HepG2 (cell line): ENCODE measurements around the gene SMARCD1. TPM values are rescaled to one million over a fixed set of nuclear protein-coding genes. Genes with fewer than 3 reads are reported as not detected.

Experiments used
- ATAC-seq: fragments of 200-7000 bp; cut with Tn5 transposase; 3 replicates; pipeline ENCODE4 v1.9.1; 2020; ENCODE audit warnings: mild to moderate bottlenecking, moderate library complexity
- BruUV-seq: library from RNA; stranded (reverse); fragments of 400-500 nt; replicated peaks from 2 replicates; lab custom pipeline; 2021; lab: Mats Ljungman, UMichigan
- CTCF ChIA-PET: fragments of 300-600 bp; formaldehyde crosslinking; extraction: SDS; loops from one replicate; lab custom pipeline; 2021; ENCODE audit warnings: low total read pairs, inconsistent platforms, low intra/inter-chr PET ratio; lab: Yijun Ruan, JAX
- POLR2A ChIA-PET: fragments of 350-600 bp; sonication (Branson Sonifier 250); formaldehyde crosslinking; loops from one replicate; lab custom pipeline; 2020; ENCODE audit warnings: antibody characterized with exemption, inconsistent platforms; lab: Yijun Ruan, JAX
- DNase-seq: peaks from one replicate; pipeline ENCODE4 v3.0.0-alpha.2; 2015; ENCODE audit warnings: low spot score
- FAIRE-seq: peaks from 3 replicates; lab custom pipeline; 2011; peaks lifted over from hg19 to GRCh38; lab: Jason Lieb, UNC
- H2AFZ ChIP-seq: one replicate; pipeline ENCODE4 v1.6.1; 2011; ENCODE audit warnings: low read length, inconsistent platforms
- H3K27ac ChIP-seq: fragments of 300-600 bp; 3 replicates; pipeline ENCODE4 v1.8.0; 2011; ENCODE audit warnings: mixed run types, mild to moderate bottlenecking, mixed read lengths, low read length, inconsistent platforms; ENCODE audit not compliant: insufficient read depth; ENCODE audit errors: extremely low read length
- H3K27me3 ChIP-seq, 2 experiments: fragments of 200-600 bp in 1 of 2; 2 replicates in 1 of 2; 3 replicates in 1 of 2; pipeline versions ENCODE4 v1.6.0 to v1.8.0; 2011; ENCODE audit warnings: low read length in 2 of 2, mild to moderate bottlenecking in 2 of 2, moderate library complexity in 2 of 2, inconsistent platforms in 1 of 2; ENCODE audit not compliant: insufficient read depth in 2 of 2, control insufficient read depth in 1 of 2
- H3K36me3 ChIP-seq, 2 experiments: fragments of 200-600 bp in 1 of 2; replicated peaks in 1 of 2; 2 replicates in 1 of 2; 3 replicates in 1 of 2; pipeline versions ENCODE4 v1.5.1 to v1.8.0; 2011; ENCODE audit warnings: low read length in 2 of 2, inconsistent platforms in 1 of 2; ENCODE audit not compliant: insufficient read depth in 2 of 2, control insufficient read depth in 1 of 2
- H3K4me1 ChIP-seq: 2 replicates; pipeline ENCODE4 v1.5.1; 2012; ENCODE audit warnings: low read length, inconsistent platforms; ENCODE audit not compliant: insufficient read depth
- H3K4me2 ChIP-seq: 2 replicates; pipeline ENCODE4 v1.6.0; 2011; ENCODE audit warnings: low read depth, low read length, inconsistent platforms
- H3K4me3 ChIP-seq, 3 experiments: fragments of 200-600 bp in 1 of 3; sonication (generic), shearing (Covaris generic) in 1 of 3; replicated peaks in 1 of 3; 2 replicates each; pipeline ENCODE4 v1.5.1; 2011 to 2016; ENCODE audit warnings: low read length in 3 of 3, inconsistent platforms in 2 of 3, low read depth in 2 of 3, mild to moderate bottlenecking in 2 of 3, control low read depth in 1 of 3, mixed read lengths in 1 of 3; ENCODE audit not compliant: insufficient read depth in 1 of 3
- H3K79me2 ChIP-seq: one replicate; pipeline ENCODE4 v1.6.1; 2011; ENCODE audit warnings: low read length, inconsistent platforms; ENCODE audit not compliant: insufficient read depth
- H3K9ac ChIP-seq: 2 replicates; pipeline ENCODE4 v1.6.0; 2011; ENCODE audit warnings: mild to moderate bottlenecking, low read depth, low read length, inconsistent platforms; ENCODE audit not compliant: insufficient read depth
- H3K9me3 ChIP-seq: 2 replicates; pipeline ENCODE4 v1.5.1; 2012; ENCODE audit warnings: mild to moderate bottlenecking, low read length
- H4K20me1 ChIP-seq: 2 replicates; pipeline ENCODE4 v1.6.0; 2011; ENCODE audit warnings: inconsistent platforms, mild to moderate bottlenecking, low read length, moderate library complexity; ENCODE audit not compliant: insufficient read depth
- ARID4A ChIP-seq: sonication (generic); formaldehyde crosslinking; IDR thresholded peaks from 2 replicates; pipeline ENCODE4 v1.5.0; 2020; ENCODE audit warnings: mild to moderate bottlenecking, missing genetic modification reagents, borderline replicate concordance
- ARNTL ChIP-seq: sonication (generic); formaldehyde crosslinking; IDR thresholded peaks from 2 replicates; pipeline ENCODE4 v1.4.0; 2020; ENCODE audit warnings: mild to moderate bottlenecking, missing genetic modification reagents
- HIVEP1 ChIP-seq: sonication (generic); formaldehyde crosslinking; IDR thresholded peaks from 2 replicates; pipeline ENCODE4 v1.4.0; 2020; ENCODE audit warnings: mild to moderate bottlenecking, missing genetic modification reagents
- MBNL3 ChIP-seq: fragments of 250-450 bp; sonication (Bioruptor Pico); conservative IDR thresholded peaks from 2 replicates; pipeline ENCODE4 v1.8.0; 2022; ENCODE audit warnings: mild to moderate bottlenecking, inconsistent platforms
- SCMH1 ChIP-seq: sonication (generic); formaldehyde crosslinking; IDR thresholded peaks from 2 replicates; pipeline ENCODE4 v1.9.0; 2021; ENCODE audit warnings: missing genetic modification reagents, mild to moderate bottlenecking, borderline replicate concordance
- TERF1 ChIP-seq: sonication (generic); formaldehyde crosslinking; IDR thresholded peaks from 2 replicates; pipeline ENCODE4 v1.8.0; 2022; ENCODE audit warnings: mild to moderate bottlenecking, missing genetic modification reagents, moderate library complexity
- ZBTB7A ChIP-seq: sonication (generic); formaldehyde crosslinking; IDR thresholded peaks from 2 replicates; pipeline ENCODE4 v1.8.0; 2022; ENCODE audit warnings: mild to moderate bottlenecking, missing genetic modification reagents
- ZNF512 ChIP-seq: sonication (generic); formaldehyde crosslinking; IDR thresholded peaks from 2 replicates; pipeline ENCODE4 v1.4.0; 2020; ENCODE audit warnings: mild to moderate bottlenecking, missing genetic modification reagents
- ZNF574 ChIP-seq: sonication (generic); formaldehyde crosslinking; IDR thresholded peaks from 2 replicates; pipeline ENCODE4 v1.4.0; 2020; ENCODE audit warnings: missing genetic modification reagents
- ZNF770 ChIP-seq: sonication (generic); formaldehyde crosslinking; IDR thresholded peaks from 2 replicates; pipeline ENCODE4 v1.5.0; 2020; ENCODE audit warnings: mild to moderate bottlenecking, missing genetic modification reagents
- WGBS: methylation state at CpG from one replicate; pipeline ENCODE4 v1.1.6; 2017; ENCODE audit warnings: low lambda C conversion rate; 5-methylcytosine and 5-hydroxymethylcytosine counted together
- in situ Hi-C: cut with HindIII; loops from 2 replicates; pipeline ENCODE4 v1.10.0; 2017; ENCODE audit warnings: low pct_unique_long_range_greater_than_20kb; ENCODE audit not compliant: extremely low pct_ligation_motif_present
- intact Hi-C: fragments of 100-400 bp; cut with micrococcal nuclease; formaldehyde crosslinking; loops from one replicate; pipeline ENCODE4 v1.10.0; 2022; ENCODE audit not compliant: unreplicated experiment
- polyA plus RNA-seq, 8 experiments: library from polyadenylated mRNA; depleted of rRNA in 3 of 8; stranded (reverse) in 7 of 8; unstranded in 1 of 8; fragments of >200 nt; fragmentation: Illumina TruSeq in 4 of 8; extraction: Trizol in 4 of 8; gene quantifications; 2 replicates each; pipeline versions ENCODE4 v1.2.1 to v1.2.3, GENCODE V29; 2011 to 2016; ENCODE audit warnings: low read depth in 4 of 8, missing spikeins in 1 of 8, mixed read lengths in 1 of 8; ENCODE audit not compliant: insufficient read depth in 1 of 8
- total RNA-seq, 5 experiments: library from RNA; depleted of rRNA; stranded (reverse); fragments of >200 nt; fragmentation: Illumina TruSeq; extraction: Trizol; gene quantifications; 2 replicates each; pipeline ENCODE4 v1.2.3, GENCODE V29; 2016; ENCODE audit warnings: low read depth in 1 of 5

SMARCD1 gene
- total and polyA plus RNA-seq, 2 of the 13 experiments (the other 11 are each of a cell fraction or from before 2014, with no cell fraction given), result 51.7 to 54.6 TPM

GRCh38 chr12:50059440-50060119 lies 25.6 kb upstream of the SMARCD1 start:
- no peak overlapping the region for H3K9ac ChIP-seq
- no peaks in the 10 kb centered on the region for H3K9me3 ChIP-seq
- ChIA-PET CTCF (no interaction called here), POLR2A (no interaction called here)
- H3K4me1 ChIP-seq, result peaks cover 24% of the 10 kb centered on the region
- DNase-seq, result no peak
- no peaks in the 10 kb centered on the region for H3K79me2 ChIP-seq
- no peak overlapping the region for H3K27ac ChIP-seq
- BruUV-seq, result no TSS peak
- FAIRE-seq, result no peak
- no peak overlapping the region for H3K4me3 ChIP-seq
- H3K4me2 ChIP-seq, result no peak overlapping the region
- no peak overlapping the region for H2AFZ ChIP-seq
- intact Hi-C loops, result no loop called here
- ATAC-seq, result no peak
- peaks cover 9 to 28% of the 10 kb centered on the region in 2 experiments; a peak in 4 of 5 replicates for H3K27me3 ChIP-seq
- in situ Hi-C loops, result loop anchor here (5.0 to 10.0 kb wide), 2 partner anchors 87 to 195 kb away; partner anchors contain the start of gene AQP6
- H4K20me1 ChIP-seq, result no peaks in the 10 kb centered on the region
- no peaks in the 10 kb centered on the region for H3K36me3 ChIP-seq
- 80% methylated on average over 10 of the region's 12 CpGs for WGBS
- TF ChIP-seq ZNF770 (CRISPR knock-in tag), result no peak
- no peak for TF ChIP-seq ARID4A (CRISPR knock-in tag)
- TF ChIP-seq TERF1 (CRISPR knock-in tag), result no peak
- TF ChIP-seq ZBTB7A (CRISPR knock-in tag), result no peak
- TF ChIP-seq ZNF512 (CRISPR knock-in tag), result no peak
- TF ChIP-seq SCMH1 (CRISPR knock-in tag), result no peak
- TF ChIP-seq HIVEP1 (CRISPR knock-in tag), result no peak
- no peak for TF ChIP-seq ZNF574 (CRISPR knock-in tag)
- no peak for TF ChIP-seq MBNL3
- no peak for TF ChIP-seq ARNTL (CRISPR knock-in tag)
